Fibroblast of lung (primary cell): ENCODE results near the gene NEU3. TPM values are rescaled to one million over a fixed set of nuclear protein-coding genes. Genes with fewer than 3 reads are reported as not detected.
"Not testable (repeated sequence)": the region's sequence is repeated elsewhere in the genome, so short reads cannot be mapped to it uniquely, and the experiment has no call there.

Experiments used
- DNase-seq, 2 donors: peaks; one replicate each; pipeline versions ENCODE4 v3.0.0 to v3.0.0-alpha.2; 2010; ENCODE audit warnings: low read depth in 2 of 2
- H2AFZ ChIP-seq: 2 replicates; pipeline ENCODE4 v1.5.1; 2012; ENCODE audit warnings: low read length, control low read depth, inconsistent platforms
- H3K27ac ChIP-seq: 2 replicates; pipeline ENCODE4 v1.5.1; 2011; ENCODE audit warnings: low read length, control low read depth; ENCODE audit not compliant: insufficient read depth
- H3K27me3 ChIP-seq: 2 replicates; pipeline ENCODE4 v1.5.1; 2011; ENCODE audit warnings: mild to moderate bottlenecking, low read length; ENCODE audit not compliant: control insufficient read depth, insufficient read depth
- H3K36me3 ChIP-seq: 2 replicates; pipeline ENCODE4 v1.5.1; 2011; ENCODE audit warnings: low read length; ENCODE audit not compliant: control insufficient read depth, insufficient read depth
- H3K4me1 ChIP-seq: 2 replicates; pipeline ENCODE4 v1.5.1; 2011; ENCODE audit warnings: low read length; ENCODE audit not compliant: control insufficient read depth, insufficient read depth; ENCODE audit errors: extremely low read depth
- H3K4me2 ChIP-seq: 2 replicates; pipeline ENCODE4 v1.5.1; 2011; ENCODE audit warnings: low read length, control low read depth; ENCODE audit not compliant: insufficient read depth; ENCODE audit errors: extremely low read depth
- H3K4me3 ChIP-seq, 4 experiments: fragments of 200-600 bp in 1 of 4; sonication (generic) in 1 of 4; replicated peaks in 1 of 4; 2 replicates each; pipeline ENCODE4 v1.5.1; 2011 to 2016; ENCODE audit warnings: low read length in 4 of 4, low read depth in 3 of 4, mild to moderate bottlenecking in 3 of 4, control low read depth in 2 of 4, inconsistent platforms in 1 of 4, mixed read lengths in 1 of 4; ENCODE audit not compliant: insufficient read depth in 1 of 4; ENCODE audit errors: control extremely low read depth in 1 of 4
- H3K79me2 ChIP-seq: 2 replicates; pipeline ENCODE4 v1.5.1; 2012; ENCODE audit warnings: mild to moderate bottlenecking, low read length, inconsistent platforms; ENCODE audit not compliant: control insufficient read depth, insufficient read depth
- H3K9ac ChIP-seq: 2 replicates; pipeline ENCODE4 v1.5.1; 2011; ENCODE audit warnings: mild to moderate bottlenecking, low read length, control low read depth; ENCODE audit not compliant: insufficient read depth
- H3K9me3 ChIP-seq: 2 replicates; pipeline ENCODE4 v1.5.1; 2012; ENCODE audit warnings: low read depth, low read length; ENCODE audit not compliant: control insufficient read depth, insufficient read depth
- H4K20me1 ChIP-seq: 2 replicates; pipeline ENCODE4 v1.5.1; 2011; ENCODE audit warnings: low read length; ENCODE audit not compliant: control insufficient read depth, insufficient read depth; ENCODE audit errors: extremely low read depth
- CTCF ChIP-seq, 2 donors: IDR thresholded peaks in 1 of 2; conservative IDR thresholded peaks in 1 of 2; 1 replicate in 1 of 2; 2 replicates in 1 of 2; pipeline ENCODE4 v1.5.1; 2011 to 2012; ENCODE audit warnings: low read length in 2 of 2, control low read depth in 1 of 2, inconsistent platforms in 1 of 2, low read depth in 1 of 2, mild to moderate bottlenecking in 1 of 2
- EZH2 ChIP-seq: IDR thresholded peaks from 2 replicates; pipeline ENCODE4 v1.5.1; 2012; ENCODE audit warnings: low read length, control low read depth, mild to moderate bottlenecking; ENCODE audit errors: missing control alignments
- polyA plus RNA-seq, 2 donors: library from polyadenylated mRNA; depleted of rRNA in 1 of 2; stranded (reverse) in 1 of 2; unstranded in 1 of 2; fragments of >200 nt; gene quantifications; 2 replicates each; pipeline ENCODE4 v1.2.1, GENCODE V29; 2011 to 2012; ENCODE audit warnings: missing spikeins in 1 of 2
- total RNA-seq: library from RNA; depleted of rRNA; stranded (reverse); fragments of >200 nt; gene quantifications from 2 replicates; pipeline ENCODE4 v1.2.1, GENCODE V29; 2014

NEU3 gene
- total and polyA plus RNA-seq, 2 donors (not counting 1 experiment from before 2014, with no cell fraction given) = 5.0 to 6.6 TPM

GRCh38 chr11:74984730-74985129 is 4.0 kb upstream of the NEU3 start:
- Histone ChIP-seq H3K27ac (no peak overlapping the region), H2AFZ (no peak overlapping the region), H3K9ac (no peak overlapping the region), H3K4me1 (no peaks in the 10 kb centered on the region), H3K9me3 (no peaks in the 10 kb centered on the region), H3K79me2 (no peaks in the 10 kb centered on the region), H3K4me3 (no peak overlapping the region), H3K4me2 (no peak overlapping the region), H3K27me3 (no peaks in the 10 kb centered on the region), H4K20me1 (no peaks in the 10 kb centered on the region), H3K36me3 (no peaks in the 10 kb centered on the region)
- DNase-seq = no peak
- TF ChIP-seq EZH2 = no peak
- no peak for TF ChIP-seq CTCF (conservative IDR thresholded peaks at IDR 0.05 in 1 of 2, IDR thresholded peaks at IDR 0.05 in 1 of 2; ENCODE audit: low read depth in 1 of 2, low read length in 2 of 2)

GRCh38 chr11:74989260-74989638 is 516 bp downstream of the NEU3 start:
- Histone ChIP-seq H3K4me1 (no peaks in the 10 kb centered on the region), H3K4me2 (peak overlapping the region; percentile 93), H3K27ac (peak overlapping the region; percentile 66), H3K27me3 (no peaks in the 10 kb centered on the region), H3K79me2 (no peaks in the 10 kb centered on the region), H2AFZ (peak overlapping the region; percentile 79), H3K36me3 (no peaks in the 10 kb centered on the region), H3K9ac (peak overlapping the region; percentile 74), H3K9me3 (no peaks in the 10 kb centered on the region), H3K4me3 (peak overlapping the region; percentile 79 to 88 (median 83)), H4K20me1 (no peaks in the 10 kb centered on the region)
- DNase-seq = peak; percentile 10 to 20
- TF ChIP-seq EZH2 (no peak), CTCF (conservative IDR thresholded peaks at IDR 0.05 in 1 of 2, IDR thresholded peaks at IDR 0.05 in 1 of 2; ENCODE audit: low read depth in 1 of 2, low read length in 2 of 2) (no peak)

- DNase-seq, H3K79me2 ChIP-seq, H2AFZ ChIP-seq, H3K36me3 ChIP-seq, H3K4me2 ChIP-seq, H3K27ac ChIP-seq, H4K20me1 ChIP-seq, H3K9me3 ChIP-seq, H3K9ac ChIP-seq, H3K4me3 ChIP-seq, H3K27me3 ChIP-seq, H3K4me1 ChIP-seq: not testable (repeated sequence)
Measured at GRCh38 chr11:74990150-74990549, 1.4 kb downstream of the NEU3 start.
